GM21515 (cell line): ENCODE results near the gene MYO1A.
"Not testable (repeated sequence)": the region's sequence is repeated elsewhere in the genome, so short reads cannot be mapped to it uniquely, and the experiment has no call there.

Experiments
- ATAC-seq: cut with Tn5 transposase; IDR thresholded peaks from one replicate; pipeline ENCODE4 v1.9.1; 2021; ENCODE audit not compliant: unreplicated experiment

Gene MYO1A

DNA sequence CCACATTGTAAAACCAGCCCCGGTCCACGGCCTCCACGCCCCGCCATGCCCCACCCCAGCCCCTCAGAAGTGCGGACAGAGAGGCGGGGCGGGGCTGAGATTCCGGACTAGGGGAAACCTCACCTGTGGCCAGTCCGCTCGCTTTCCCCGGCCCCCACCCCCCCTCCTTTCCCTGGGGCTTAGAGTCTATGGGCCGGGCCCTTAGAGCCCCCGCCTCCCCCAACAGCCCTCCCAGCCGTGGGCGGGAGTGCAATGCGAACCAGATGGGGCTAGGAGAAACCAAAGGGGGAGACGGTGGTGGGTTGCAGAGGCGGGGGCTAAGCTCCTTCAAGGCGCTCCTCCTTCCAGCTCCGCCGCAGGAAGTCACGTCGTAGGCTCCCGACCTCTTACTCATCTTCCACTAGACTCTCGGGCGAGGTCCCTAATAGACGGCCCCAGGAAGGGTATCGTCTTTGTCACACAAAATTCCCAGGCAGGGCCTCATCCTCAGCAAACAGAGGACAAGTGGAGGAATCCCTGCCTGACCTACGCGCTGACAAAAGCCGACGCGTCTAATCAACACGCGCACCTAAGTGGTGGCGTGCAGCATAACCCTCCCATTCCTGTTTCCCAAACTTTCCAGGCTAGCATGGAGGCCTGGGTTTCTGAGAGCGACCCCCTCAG lies 37.9 kb upstream of the MYO1A start:
- peak; percentile 29 for ATAC-seq

- ATAC-seq, result peak; percentile 26
Measured at GRCh38 chr12:57087010-57087690, 37.2 kb upstream of the MYO1A start.

DNA sequence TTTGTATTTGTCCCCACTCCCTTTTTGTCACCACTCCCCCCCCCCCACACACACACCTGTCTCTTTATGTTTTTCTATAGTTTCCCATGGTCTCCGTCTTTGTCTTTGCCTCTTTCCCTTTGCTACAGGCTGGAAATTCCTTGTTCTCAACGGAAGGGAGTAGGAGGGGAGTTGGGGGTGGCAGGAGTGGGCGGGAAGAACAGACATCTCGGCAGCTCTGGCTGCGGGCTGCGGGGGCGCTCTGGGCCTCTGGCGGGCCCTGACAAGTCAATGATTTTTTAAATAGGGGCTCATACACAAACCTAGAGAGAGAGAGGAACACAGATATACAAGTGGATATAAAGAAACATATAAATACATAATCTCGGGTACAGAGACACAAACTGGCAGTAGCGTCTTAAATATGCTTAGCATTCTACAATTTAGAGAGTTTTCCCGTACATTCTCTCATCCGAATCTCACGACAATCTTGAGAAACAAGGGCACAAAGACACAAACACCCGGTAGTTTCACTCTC lies 36.6 kb upstream of the MYO1A start:
- ATAC-seq, result no peak

GRCh38 chr12:57085999-57086492 lies 36.1 kb upstream of the MYO1A start:
- no peak for ATAC-seq

GRCh38 chr12:57080855-57081254 lies 30.9 kb upstream of the MYO1A start:
- no peak for ATAC-seq

GRCh38 chr12:57079821-57080220 lies 29.9 kb upstream of the MYO1A start:
- ATAC-seq, result no peak

DNA sequence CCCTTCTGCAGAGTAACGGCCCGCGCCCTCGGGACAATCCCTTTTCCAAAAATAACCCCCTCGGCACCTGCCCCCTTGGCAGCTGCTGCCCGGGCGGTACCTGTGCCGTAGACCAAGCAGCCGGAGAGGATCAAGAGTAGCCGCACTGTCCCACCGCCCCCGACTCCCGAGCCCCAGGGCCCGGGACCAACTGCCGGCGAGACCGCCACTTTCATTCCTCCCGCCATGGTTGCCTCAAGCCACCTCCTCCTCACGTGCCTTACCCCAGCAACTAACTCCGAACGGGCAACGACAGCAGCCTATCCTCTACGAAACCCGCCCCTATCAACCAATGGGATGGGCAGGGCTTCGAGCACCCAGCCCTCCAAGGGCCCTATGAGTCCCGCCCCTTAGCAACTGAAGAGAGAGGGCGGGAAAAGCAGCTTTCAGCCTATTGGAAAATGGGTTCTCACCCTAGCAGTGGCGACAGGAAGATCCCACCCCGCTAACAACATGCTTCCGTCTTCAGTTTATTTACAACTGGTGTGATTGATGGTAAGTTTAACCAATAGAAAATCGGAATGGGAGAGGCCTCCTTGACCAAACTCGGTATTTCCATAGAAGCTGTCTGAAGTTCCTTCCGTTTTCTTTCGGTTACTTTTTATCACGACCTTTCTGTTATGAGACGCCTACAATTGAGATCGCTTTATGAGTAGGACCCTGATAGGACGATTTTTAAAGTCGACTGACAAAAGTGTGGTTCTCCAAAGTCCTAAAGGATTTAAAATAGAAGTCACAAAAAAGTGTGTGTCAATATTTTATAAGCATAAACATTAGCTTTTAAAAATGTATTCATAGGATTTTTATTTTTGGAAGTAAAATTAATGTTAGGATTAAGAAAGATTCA lies 28.8 kb upstream of the MYO1A start, which contains the start of gene NEMP1:
Gene NEMP1 (minus strand): TSS at position 273 of the 886 bp plus-strand sequence. CDS start 46 bp downstream, at position 227.
- ATAC-seq, result peak; percentile 97

- ATAC-seq, result not testable (repeated sequence)
Measured at GRCh38 chr12:57073566-57074450, 23.9 kb upstream of the MYO1A start.

GRCh38 chr12:57072661-57073060 lies 22.7 kb upstream of the MYO1A start:
- no peak for ATAC-seq

GRCh38 chr12:57069523-57069922 lies 19.6 kb upstream of the MYO1A start:
- peak; percentile 68 for ATAC-seq

- no peak for ATAC-seq
Measured at GRCh38 chr12:57066245-57066644, 16.3 kb upstream of the MYO1A start.

DNA sequence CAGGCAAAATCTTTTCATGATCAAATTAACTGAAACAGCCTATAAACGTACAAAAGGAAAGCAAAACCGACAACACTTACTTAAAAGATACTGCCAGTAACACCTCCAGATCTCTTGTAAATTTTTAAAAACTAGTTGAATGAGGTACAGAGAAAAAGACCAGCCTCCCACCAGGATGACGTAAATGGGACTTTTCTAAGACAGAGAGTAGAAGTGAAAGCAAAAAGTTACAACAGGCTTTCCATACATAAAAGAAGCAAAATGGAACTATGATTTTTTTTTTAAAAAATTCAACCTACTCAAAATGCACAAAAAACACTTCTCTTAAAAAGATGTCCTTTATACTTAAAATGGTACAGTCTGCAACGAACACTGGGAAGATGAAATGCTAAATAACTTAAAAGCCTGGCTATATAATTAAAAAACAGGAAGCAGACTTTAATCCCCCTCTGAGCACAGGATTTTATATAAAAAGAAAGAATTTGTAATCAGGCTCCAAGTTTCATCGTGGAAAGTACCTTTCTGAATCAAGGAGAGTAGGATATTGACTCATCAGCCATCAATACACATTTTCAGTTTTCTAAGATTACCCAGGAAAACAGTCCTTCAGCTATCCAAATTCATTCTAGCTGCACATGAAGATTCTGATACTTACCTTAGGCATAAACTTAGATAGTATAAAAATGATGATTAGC lies 14.2 kb upstream of the MYO1A start:
- ATAC-seq, result peak; percentile 71

DNA sequence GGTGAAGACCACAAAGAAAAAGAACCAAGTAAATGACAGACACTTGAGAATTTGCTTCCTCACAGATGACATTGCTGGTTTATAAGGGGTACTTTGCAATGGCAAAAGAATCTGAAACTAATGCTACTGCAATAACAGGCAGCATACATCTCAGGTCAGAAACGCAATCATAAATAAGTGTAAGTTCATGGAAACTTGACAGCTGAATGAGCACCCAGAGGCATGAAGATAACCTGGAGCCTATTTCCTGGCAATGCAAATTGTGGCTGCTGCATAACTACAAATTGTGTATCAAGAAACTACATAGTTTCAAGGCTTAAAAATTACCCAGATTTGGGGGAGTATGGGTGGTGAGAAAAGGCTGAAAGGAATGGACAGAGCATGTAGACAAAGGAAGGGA lies 8.5 kb upstream of the MYO1A start:
- no peak for ATAC-seq

DNA sequence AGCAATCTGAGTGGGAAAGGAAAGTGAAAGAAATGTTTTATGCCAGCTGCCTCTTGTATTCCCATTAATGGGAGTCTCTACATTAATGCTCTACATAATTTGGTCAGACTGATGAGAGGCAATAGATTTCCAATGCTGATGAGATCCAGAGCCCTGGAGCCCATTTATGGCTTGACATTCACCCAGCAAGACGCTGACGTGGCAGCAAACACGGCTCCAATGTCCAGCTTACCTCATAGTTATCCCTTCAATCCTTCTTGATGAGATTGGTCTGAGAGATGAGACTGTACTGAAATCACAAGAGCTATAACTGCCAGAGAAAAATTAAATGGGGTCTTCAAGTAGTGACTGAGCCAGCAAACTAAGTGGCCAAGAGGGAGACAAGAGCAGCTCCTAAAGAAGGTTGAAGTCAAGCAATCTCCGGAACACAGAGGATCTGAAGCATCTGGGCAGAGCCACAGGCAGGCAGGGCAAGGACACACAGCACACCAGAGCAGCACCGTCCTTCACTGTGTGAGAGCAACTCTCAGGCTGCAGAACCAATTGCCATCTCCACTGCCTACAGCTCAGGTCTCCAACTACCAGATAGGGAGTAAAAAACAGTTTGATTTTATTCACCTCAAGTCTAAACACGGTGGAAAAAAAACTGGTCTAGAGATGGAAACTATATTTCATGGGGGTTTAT lies 7.3 kb upstream of the MYO1A start:
- no peak for ATAC-seq

- no peak for ATAC-seq
Measured at GRCh38 chr12:57055824-57056223, 5.9 kb upstream of the MYO1A start.

GRCh38 chr12:57053901-57054300 lies 4.0 kb upstream of the MYO1A start:
- ATAC-seq, result not testable (repeated sequence)

- ATAC-seq, result not testable (repeated sequence)
Measured at GRCh38 chr12:57053146-57053545, 3.2 kb upstream of the MYO1A start.

DNA sequence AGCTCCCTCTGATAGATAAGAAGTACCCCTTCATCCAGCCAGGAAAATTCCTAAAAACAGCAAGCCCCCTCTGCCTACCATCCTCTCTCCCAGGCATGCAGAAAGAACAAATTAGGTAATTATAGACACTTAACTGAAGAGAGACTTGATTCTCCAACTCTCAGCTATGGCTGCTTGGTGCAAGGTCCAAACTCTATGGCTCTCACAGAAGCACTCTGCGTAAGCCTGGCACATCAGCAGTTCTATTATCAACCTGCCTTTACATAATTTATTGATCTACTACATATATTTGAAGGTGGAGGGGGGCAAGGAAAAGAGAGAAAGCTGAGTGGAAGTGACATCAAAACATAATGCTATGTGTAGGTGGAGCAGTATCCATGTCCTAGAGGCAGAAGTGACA lies 1.1 kb upstream of the MYO1A start:
- no peak for ATAC-seq

GRCh38 chr12:57049119-57049446 lies 846 bp downstream of the MYO1A start:
- ATAC-seq, result no peak
